ENCODE data around the gene PCK1. TPM values are rescaled to one million over a fixed set of nuclear protein-coding genes. Genes with fewer than 3 reads are reported as not detected.

The PCK1 gene
- total RNA-seq, 1 donor from 2014 or later: under 0.01 TPM

GRCh38 chr20:57561356-57562279 lies 708 bp downstream of the PCK1 start:
- H3K27me3 ChIP-seq (ENCODE audit: control insufficient read depth, insufficient read depth, low read length): peaks cover 24% of the 10 kb centered on the region
- H3K36me3 ChIP-seq (ENCODE audit: control insufficient read depth, insufficient read depth, low read length): no peaks in the 10 kb centered on the region
- H3K4me3 ChIP-seq (ENCODE audit: low read depth, low read length): no peak overlapping the region
- no peak for DNase-seq (ENCODE audit: low read depth)
- TF ChIP-seq CTCF (IDR thresholded peaks at IDR 0.05; ENCODE audit: insufficient read depth, low read length, poor library complexity, severe bottlenecking): no peak

- no peak for DNase-seq (ENCODE audit: low read depth)
- Histone ChIP-seq H3K36me3 (ENCODE audit: control insufficient read depth, insufficient read depth, low read length) (no peaks in the 10 kb centered on the region), H3K27me3 (ENCODE audit: control insufficient read depth, insufficient read depth, low read length) (peaks cover 24% of the 10 kb centered on the region), H3K4me3 (ENCODE audit: low read depth, low read length) (no peak overlapping the region)
- no peak for TF ChIP-seq CTCF (IDR thresholded peaks at IDR 0.05; ENCODE audit: insufficient read depth, low read length, poor library complexity, severe bottlenecking)
Measured at GRCh38 chr20:57562541-57563465, 1.9 kb downstream of the PCK1 start.

GRCh38 chr20:57563522-57563921 lies 2.6 kb downstream of the PCK1 start:
- Histone ChIP-seq H3K27me3 (ENCODE audit: control insufficient read depth, insufficient read depth, low read length) (peaks cover 28% of the 10 kb centered on the region), H3K4me3 (ENCODE audit: low read depth, low read length) (no peak overlapping the region), H3K36me3 (ENCODE audit: control insufficient read depth, insufficient read depth, low read length) (no peaks in the 10 kb centered on the region)
- TF ChIP-seq CTCF (IDR thresholded peaks at IDR 0.05; ENCODE audit: insufficient read depth, low read length, poor library complexity, severe bottlenecking): no peak
- no peak for DNase-seq (ENCODE audit: low read depth)

- Histone ChIP-seq H3K36me3 (ENCODE audit: control insufficient read depth, insufficient read depth, low read length) (no peaks in the 10 kb centered on the region), H3K27me3 (ENCODE audit: control insufficient read depth, insufficient read depth, low read length) (peaks cover 33% of the 10 kb centered on the region)
Measured at GRCh38 chr20:57564180-57564802, 3.4 kb downstream of the PCK1 start.

More at GRCh38 chr20:57564180-57564802, 3.4 kb downstream of the PCK1 start:
- no peak for TF ChIP-seq CTCF (IDR thresholded peaks at IDR 0.05; ENCODE audit: insufficient read depth, low read length, poor library complexity, severe bottlenecking)
- DNase-seq (ENCODE audit: low read depth): no peak
- H3K4me3 ChIP-seq (ENCODE audit: low read depth, low read length): no peak overlapping the region

Measured in kidney epithelial cell (primary cell).